CD4-positive, alpha-beta T cell treated with Interleukin-15 for 1 hour (primary cell): ENCODE results near the gene TMEM125.

ENCODE experiments used
- DNase-seq: peaks from one replicate; pipeline ENCODE4 v3.0.0-alpha.2; 2020

TMEM125 gene

DNA sequence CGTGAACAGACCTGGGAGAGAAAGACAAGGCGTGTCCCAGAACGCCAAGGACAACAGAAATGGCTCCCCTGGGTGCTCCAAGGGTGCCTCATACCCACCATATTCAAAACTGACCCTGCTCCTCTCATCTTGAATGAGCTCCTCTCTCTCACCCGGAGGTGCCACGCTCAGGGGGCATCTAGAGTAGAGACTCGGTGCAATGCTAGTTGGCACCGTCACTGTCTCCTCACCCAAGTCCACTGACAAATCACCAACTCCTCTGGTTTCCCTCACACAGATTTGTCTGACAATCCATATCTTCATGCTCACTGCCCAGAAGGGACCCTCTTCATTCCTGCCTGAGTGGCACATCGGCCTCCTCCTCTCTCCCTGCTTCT, 5.0 kb downstream of the TMEM125 start:
- DNase-seq: no peak

- DNase-seq: no peak
Observed at GRCh38 chr1:43275826-43276620, 6.2 kb downstream of the TMEM125 start.

DNA sequence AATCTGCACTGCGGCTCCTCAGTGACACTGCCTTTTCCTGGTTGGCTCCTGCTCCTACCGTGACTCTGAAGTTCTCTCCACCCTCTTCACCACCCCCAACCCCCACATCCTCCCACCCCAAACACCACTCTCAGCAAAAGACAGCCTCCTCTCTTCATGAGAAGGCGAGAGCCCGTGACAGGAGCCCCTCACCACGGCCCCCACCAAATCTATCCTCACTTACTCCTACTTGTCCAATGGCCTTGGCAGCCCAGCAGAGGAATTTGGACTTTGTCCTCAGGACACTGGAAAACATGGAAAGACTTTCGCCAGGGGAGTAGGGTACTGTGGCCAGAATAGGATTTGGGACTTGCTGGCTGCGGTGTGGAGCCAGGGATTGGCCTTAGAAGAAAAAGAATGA, 6.9 kb downstream of the TMEM125 start:
- no peak for DNase-seq

DNA sequence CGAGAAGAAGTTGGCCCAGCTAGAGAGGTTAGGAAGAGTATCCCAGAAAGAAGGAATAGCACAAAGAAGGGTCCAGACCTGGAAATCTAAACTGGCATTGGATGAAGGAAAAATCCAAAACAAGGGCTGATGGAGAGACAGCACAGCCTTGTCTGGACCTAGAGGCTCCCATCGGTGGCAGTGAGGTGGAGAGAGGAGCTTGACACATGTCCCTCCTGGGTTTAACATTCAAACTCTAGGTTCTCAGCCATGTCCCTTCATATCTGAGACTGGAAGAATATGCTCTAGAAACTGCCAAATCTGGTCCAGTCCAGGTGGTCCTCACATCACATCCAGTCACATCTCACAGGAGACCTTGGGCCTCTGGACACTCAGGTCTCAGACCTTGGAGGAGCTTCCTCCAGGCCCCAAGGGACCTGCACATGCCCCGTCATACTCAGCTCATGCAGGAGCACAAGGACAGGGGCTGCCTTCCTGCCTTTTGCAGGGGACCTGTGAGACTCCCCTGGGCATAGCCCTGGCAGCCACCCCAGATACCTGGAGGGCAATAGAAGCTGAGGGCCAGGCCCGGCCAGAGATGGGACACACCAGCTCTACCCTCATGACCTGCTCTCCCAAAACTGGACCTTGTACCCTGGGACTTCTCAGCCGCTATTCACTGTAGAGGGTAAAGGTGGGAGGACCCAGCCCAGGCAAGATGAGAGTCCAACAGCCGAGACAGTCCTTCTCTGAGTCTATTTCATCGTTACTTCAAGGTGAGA, 7.5 kb downstream of the TMEM125 start:
- no peak for DNase-seq

DNA sequence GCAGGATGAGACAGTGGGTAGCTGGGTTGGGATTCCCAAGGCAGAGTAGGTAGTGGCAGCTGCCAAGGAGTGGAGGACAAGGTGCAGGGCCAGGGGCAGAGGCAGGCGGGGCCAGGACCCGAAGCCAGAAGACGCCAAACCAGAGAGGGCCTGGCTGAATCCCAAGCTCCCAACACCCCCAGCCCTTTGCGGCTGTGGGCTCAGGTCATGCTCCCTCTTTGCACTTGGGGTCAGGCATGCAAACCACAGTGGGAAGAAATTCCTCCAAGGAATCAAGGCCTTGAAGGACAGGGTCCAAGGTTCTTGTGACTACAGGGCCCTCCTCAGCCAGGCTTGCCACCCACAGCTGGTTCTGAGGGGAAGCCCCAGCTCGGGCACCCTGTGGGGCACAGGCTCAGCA, 9.4 kb downstream of the TMEM125 start:
- no peak for DNase-seq

DNA sequence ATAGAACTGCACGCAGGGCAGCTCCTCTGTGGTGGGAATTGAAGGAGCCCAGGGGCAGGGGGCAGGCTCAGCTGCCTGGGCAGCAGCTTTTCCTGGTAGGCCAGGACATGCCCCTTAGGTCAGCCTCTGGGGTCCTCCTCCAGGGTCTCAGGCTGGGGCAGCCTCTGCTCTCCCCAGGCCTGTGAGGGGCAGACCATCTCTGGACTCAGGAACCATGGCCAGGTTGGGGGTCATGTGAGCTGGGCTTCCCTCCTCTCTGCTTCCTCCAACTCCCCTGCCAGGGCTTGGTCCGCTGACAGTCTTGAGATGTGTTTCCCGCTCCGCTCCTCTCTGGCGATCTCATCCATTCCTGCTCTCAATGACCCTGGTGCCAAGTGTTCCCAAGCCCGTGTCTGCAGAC, 9.9 kb downstream of the TMEM125 start:
- DNase-seq: no peak

DNA sequence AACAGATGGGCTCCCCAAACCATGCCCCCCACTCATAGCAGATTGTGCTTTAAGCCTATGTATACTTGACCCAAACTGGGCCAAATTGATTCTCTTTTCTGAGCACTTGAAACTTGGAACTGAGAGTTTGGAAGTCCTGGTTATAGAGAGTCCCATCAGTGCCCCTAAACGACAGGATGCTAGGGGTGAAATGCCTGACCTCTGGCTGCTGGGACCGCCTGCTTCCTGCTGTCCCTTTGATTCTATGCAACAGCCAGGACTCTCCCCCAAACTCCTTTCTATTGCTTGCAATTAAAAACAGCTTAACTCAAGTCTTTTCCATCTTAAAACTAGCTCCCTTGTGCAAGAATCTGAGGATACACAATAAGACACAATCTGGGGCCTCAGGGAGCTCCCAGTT, 10.9 kb downstream of the TMEM125 start:
- no peak for DNase-seq

GRCh38 chr1:43282220-43283195, 12.7 kb downstream of the TMEM125 start:
- no peak for DNase-seq

DNA sequence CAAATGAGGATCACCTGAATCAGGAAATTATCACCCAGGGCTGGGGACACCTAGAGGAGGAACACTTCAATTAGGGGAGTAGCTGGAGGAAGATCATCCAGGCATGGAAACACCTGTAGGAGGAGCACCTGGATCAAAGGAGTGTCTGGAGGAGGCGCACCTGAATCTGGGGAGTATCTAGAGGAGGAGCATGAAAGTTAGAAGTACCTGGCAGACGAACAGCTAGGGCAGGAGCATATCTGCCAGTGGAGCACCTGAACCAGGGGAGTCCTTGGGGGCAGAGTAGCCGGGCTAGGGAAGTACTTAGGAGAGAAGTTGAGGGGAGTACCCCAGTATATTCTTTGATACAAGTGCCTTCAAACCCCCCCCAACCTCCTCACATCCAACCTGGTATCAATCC, 14.3 kb downstream of the TMEM125 start:
- no peak for DNase-seq

DNA sequence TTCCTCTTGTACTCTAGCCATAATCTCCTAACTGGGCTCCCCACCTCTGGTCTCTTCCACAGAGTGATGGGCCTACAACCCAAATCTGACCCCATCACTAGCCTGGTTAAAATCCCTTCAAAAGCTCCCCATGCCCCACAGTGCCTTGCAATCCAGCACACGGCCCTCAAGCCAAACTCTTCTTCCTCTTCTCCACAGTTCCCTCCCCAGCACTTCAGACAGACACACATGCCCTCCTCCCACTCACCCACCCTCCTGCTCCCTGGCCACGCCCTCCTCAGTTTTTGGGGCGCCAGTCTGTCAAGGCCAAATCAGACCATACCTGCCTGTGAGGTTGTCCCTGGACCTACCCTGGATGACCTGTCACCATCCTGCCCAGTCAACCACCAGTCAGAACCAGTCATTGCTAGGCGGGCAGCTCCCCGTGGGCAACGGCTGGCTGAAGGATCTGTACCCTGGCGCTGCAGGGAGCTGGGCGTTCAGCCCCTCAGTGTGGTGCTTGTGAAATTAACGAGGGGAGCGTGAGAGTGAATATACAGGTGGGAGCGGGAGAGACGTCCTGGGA, 14.8 kb downstream of the TMEM125 start:
- no peak for DNase-seq

DNA sequence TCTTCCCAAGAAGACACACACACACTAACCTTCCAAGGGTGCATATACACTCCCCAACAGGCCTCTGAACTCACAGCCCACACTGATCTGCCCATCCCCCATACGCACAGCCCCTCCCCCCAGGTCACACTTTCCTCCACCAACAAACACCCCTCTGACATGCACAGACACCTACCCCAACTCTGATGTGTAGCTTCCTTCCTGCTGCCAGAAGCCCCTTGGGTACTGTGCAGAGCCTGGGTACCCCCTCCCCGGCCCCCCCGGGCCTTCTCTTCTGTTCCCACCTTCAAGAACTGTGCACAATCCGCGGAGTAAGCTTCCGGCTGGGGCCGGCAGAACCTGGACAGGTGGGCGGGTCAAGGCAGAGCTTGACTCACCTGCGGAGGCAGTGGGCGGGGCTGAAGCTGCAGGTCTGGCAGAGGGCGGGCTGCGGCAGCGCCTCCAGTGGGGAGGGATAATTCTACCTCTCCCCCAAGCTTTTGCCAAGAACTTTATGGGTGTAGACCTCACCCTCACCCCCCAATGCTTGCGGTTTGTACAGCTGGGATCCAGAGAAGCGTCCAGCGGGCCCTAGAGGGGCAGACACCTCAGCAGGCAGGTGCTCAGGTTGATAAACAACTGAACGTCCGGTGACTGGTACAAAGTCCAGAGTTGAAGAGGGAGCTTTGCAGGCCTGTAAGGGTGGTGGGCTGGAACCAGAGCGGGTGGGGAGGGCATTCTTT, 15.6 kb downstream of the TMEM125 start, which contains the start of gene C1orf210:
Gene C1orf210, minus strand, starts transcription at position 313 of the 722 bp plus-strand sequence. CDS start 2,311 bp downstream, outside the sequence.
- DNase-seq: no peak

- no peak for DNase-seq
Observed at GRCh38 chr1:43286115-43286514, 16.3 kb downstream of the TMEM125 start.

DNA sequence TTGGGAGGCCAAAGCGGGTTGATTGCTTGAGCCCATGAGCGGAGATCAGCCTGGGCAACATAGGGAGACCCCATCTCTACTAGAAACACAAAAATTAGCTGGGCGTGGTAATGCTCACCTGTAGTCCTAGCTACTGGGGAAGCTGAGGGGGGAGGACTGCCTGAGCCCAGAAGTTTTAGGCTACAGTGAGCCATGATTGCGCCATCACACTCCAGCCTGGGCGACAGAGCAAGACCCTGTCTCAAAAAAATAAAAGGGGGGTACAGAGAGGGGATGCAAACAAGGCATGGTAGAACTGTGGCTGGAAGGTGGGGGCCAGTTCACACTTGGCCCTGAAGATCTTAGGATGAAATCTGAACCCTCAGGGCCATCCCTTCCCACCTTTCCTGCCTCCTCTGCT, 16.8 kb downstream of the TMEM125 start:
- DNase-seq: no peak

DNA sequence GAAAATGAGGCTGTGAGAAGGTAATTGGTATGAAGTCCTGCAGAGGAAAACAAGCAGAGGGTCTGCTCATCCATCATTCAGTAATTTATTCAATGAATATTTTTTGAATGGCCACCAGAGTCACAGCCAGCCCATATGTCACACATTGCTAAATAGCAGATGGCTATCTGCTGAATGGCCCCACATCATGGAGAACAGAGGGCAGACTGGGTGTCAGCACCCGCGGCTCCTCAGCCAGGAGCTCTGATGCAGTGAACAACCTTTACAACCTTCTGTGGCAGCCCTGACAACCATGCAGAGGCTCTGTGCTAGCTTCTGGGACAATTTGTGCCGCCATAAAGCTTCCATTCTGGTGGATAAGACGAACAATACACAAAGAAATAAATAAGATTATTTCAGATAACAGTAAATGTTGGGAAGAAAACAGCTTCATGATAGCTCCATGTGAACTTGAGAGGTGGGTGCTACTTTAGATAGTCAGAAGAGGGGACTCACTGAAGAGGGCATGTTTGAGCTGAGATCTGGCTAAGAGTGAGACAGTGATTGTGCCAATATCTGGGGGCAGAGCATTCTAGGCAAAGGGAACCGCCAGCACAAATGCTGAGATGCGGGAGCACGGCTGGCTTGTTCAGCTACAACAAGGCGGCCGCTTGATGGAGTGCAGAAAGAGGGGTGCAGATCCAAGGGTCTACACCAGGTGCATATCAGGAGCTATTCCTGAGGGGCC, 18.4 kb downstream of the TMEM125 start:
- no peak for DNase-seq

DNA sequence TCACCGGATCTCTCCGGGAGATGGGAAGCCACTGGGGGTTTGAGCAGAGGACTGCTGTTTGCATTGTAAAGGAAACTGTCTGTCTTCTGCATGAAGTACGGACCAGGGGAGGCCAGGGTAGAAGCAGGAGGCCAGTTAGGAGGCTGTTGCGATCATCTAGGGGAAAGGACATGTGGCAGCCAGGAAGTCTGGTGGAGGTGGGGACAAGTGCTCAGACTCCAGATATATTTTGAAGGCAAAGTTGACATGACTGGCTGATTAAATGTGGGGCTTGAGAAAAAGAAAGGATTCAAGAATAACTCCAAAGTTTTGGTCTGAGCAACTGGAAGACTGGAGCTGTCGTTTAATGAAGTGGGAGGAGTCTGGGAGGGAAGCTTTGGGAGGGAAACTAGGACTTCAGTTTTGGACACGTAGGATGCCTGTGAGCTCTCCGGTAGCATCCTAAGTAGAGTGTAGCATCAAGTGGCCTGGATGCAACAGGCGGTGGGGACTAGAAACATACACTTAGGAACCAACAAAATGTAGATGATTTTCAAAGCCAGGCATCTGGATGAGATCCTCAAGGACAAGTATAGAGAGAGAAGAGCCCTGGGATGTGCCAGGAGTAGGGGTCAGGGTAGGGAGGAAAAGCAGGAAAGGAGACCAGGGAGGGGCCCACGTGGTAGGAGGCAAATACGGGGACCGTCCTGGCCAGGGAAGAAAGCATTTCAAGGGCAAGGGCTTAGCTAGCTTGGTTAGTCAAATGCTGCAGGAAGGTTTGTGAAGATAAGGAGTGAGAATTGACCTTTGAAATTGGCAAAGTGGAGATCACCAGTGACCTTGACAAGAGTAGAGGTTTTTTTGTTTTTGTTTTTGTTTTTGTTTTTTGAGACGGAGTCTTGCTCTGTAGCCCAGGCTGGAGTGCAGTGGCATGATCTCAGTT, 19.3 kb downstream of the TMEM125 start:
- DNase-seq: no peak

- DNase-seq: no peak
Observed at GRCh38 chr1:43292216-43292615, 22.4 kb downstream of the TMEM125 start.

GRCh38 chr1:43292679-43293078, 22.9 kb downstream of the TMEM125 start:
- DNase-seq: no peak

- DNase-seq: no peak
Observed at GRCh38 chr1:43293176-43293575, 23.4 kb downstream of the TMEM125 start.

GRCh38 chr1:43293896-43294760, 24.3 kb downstream of the TMEM125 start:
- DNase-seq: no peak
